Stimulated activated CD4-positive, alpha-beta T cell treated with anti-CD3 and anti-CD28 coated beads, Interleukin-1b, Interleukin-23, amount 100 ng/mL, for 24 hours (primary cell): Measurements from ENCODE around the gene GSE1.

Experiments
- DNase-seq, 4 experiments: peaks; one replicate each; pipeline ENCODE4 v3.0.0-alpha.2; 2020; ENCODE audit warnings: low read depth in 4 of 4, low spot score in 1 of 4

The GSE1 gene

DNA sequence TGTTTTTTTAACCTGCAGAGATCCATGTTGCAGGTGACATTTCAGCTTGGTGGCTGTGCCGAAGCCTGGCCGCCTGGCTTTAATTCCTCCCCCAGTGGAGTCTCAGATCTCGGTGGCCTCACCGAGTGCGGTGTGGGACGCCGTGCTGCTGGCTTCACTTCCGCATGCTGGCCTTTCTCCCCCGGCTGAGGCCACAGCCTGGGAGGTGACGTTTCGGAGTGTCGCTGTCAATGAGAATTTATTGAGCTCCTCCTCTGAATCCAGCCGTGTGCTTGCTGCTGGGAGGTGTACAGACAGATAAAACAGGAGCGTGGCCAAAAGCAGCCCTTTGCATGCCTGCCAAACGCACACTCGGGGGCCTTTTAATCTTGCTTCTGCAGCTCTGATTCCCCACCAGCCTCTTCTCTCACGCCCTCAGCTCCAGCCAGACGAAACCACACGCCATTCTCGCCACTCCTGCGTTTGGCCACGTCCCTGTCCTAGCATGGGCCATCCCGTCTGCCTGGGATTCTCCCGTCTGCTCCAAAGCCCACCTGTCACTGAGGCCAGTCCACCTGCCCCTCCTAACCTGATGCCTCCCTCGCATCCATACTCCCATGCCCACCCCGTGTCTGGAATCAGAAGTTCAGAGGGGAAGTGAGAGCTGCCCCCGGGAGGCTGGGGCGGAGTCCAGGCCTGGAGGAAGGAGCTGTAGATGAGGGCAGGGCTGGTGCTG lies 3.6 kb downstream of the GSE1 start:
- DNase-seq: no peak

GRCh38 chr16:85617948-85618347 lies 4.8 kb downstream of the GSE1 start:
- no peak for DNase-seq

DNA sequence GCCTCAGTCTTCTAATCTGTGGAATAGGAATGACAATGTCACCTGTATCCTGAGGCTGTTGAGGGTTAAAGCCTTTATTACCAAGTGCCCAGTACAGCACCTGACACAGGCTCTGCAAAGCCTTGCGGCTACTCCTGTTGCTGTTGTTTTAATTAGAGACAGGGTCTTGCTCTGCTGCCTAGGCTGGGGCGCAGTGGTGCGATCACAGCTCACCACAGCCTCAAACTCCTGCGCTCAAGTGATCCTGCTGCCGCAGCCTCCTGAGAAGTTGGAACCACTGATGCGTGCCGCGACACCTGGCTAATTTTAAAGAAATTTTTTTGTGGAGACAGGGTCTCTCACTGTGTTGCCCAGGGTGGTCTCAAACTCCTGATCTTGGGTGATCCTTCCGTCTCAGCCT lies 5.4 kb downstream of the GSE1 start:
- no peak for DNase-seq

DNA sequence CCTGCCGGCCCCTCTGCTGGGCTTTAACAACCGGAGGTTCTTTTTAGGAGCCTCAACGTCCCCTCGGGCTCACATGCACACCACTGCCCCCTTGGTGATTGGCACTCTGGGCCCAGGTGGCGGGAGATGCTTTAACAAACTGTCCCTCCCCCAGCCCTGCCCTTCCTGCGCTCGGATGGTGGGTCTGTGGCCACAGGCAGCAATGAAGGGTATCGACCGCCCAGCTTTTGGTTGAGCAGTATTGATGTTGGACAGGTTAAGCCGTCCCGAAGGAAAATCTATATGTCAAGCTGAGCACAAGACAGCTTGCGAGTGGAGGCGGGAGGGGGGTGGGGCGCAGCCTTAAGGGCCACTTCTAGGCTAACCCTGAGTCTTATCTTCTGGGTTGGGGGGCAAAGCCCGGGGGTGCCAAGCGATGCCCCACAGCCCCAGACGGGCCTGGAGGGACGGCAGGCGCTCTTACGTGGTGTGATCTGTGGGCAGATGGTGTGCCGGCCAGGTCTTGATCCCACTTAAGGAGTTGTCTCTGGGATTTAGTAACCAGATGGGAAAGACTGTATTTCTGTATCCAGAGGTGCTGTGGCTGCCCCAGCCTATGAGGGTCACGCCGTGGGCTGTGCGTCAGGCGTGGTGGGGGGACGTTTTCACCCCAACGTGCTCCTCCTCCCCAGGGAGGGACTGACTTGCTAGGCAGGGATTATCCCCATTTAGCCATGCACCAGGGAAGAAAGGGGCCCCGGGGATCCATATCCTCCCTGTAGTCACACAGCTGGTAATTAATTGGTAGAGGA lies 6.2 kb downstream of the GSE1 start:
- no peak for DNase-seq

DNA sequence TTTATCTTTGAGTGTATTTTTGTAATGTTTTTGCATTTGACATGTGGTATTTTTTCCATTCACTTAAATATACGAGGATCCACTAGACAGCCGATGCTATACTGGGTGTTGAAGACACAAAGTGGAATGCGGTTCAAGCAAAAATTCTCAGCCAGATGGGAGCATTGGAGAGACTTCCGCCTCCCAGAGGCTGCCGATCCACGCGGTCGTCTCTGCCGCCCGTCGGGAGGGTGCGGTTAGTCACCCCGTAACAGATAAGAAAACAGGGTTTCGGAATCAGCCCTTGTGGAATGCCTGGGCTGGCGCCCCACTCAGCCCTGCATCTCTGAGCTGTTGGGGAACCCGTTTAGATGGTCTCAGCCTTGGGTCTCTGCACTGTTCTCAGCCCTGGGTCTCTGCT lies 7.3 kb downstream of the GSE1 start:
- no peak for DNase-seq

GRCh38 chr16:85621698-85622428 lies 8.7 kb downstream of the GSE1 start:
- no peak for DNase-seq

- DNase-seq: no peak
Measured at GRCh38 chr16:85622683-85623082, 9.6 kb downstream of the GSE1 start.

DNA sequence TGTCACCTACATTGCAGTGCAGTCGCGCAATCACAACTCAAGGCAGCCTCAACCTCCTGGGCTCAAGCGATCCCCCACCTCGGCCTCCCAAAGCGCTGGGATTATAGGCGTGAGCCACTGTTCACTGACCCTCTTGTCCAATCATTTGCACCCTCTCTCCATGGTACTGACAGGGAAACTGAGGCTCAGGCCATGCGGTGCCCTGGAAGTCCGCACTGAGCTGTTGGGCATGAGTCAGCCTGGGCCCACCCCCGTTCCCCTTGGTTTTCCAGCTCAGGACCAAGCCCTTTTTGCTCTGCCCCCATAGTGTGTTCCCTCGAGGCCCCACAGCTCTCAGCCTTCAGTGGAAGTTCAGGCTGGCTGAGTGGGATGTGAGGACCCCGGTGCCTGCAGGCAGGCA lies 10.1 kb downstream of the GSE1 start:
- DNase-seq: no peak

- no peak for DNase-seq
Measured at GRCh38 chr16:85623997-85624601, 11.0 kb downstream of the GSE1 start.

DNA sequence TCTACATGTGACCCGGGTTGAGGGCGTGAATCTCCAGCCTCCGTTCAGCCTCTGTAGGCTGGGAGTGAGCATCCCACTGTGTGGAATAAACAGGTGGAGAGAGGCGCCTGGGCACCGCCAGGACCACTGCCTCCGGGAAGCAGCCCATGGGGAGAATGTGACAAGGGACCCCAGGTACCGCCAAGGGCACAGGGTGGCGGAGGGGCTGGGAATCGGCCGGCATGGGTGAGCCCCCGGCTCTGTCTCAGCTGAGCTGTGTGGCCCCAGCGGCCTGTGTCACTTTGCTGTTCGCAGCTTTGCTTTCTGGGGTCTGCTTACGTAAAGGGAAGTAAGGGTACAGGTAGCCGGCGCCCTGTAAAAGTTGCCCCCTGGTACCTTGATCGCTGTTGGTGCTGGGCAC lies 11.5 kb downstream of the GSE1 start:
- no peak for DNase-seq

GRCh38 chr16:85625053-85625452 lies 11.9 kb downstream of the GSE1 start:
- DNase-seq: no peak

- DNase-seq: no peak
Measured at GRCh38 chr16:85625485-85626117, 12.5 kb downstream of the GSE1 start.

- no peak for DNase-seq
Measured at GRCh38 chr16:85626191-85626981, 13.3 kb downstream of the GSE1 start.

- DNase-seq: no peak
Measured at GRCh38 chr16:85627089-85627488, 14.0 kb downstream of the GSE1 start.

DNA sequence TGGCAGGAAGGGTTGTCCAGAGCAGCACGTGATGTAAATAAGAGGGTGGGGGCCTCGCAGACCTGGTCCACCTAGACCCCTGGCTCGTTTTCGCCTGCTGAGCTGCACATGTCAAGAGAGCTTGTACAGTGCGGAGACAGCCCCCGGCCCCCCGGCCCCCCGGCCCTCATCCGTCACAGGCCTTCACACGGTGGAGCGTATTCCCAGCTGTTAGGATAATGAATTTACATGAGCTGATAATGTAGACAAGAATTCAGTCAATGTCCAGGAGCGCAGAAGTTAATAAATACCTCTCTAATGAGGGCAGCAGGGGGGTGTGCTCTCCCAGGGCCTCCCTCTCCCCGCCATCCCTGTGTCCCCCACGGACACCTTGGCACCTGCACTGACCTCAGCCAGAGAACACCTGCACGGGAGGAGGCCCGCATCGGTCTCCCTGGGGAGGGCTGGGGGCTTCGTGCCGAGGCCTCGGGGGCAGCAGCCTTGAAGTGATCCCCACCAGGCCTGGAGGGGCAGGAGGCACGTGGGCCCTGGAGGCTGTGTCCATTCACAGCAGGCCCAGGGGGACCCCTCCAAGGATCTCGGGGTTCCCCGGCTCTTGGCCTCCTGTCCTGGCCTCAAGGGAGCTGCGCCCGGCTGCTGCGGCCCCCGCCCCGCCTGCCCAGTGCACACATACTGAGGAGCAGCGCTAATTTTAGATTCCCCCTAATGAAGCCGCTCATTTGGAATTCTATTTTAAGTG lies 14.6 kb downstream of the GSE1 start:
- no peak for DNase-seq

DNA sequence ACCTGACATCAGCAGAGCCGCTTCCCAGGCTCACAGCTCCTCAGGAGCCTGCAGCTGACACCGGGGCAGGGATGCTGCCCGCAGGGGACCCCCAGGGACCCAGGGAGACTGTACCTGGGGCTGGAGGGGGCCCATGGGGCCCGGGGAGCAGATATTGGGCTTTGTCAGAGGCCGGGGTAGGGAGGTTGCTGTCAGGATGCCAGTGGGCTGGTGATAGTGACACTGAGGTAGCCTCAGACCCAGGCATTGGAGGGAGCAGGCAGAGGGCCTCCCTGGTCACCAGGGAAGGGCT lies 15.1 kb downstream of the GSE1 start:
- no peak for DNase-seq

GRCh38 chr16:85628645-85629044 lies 15.5 kb downstream of the GSE1 start:
- DNase-seq: no peak

DNA sequence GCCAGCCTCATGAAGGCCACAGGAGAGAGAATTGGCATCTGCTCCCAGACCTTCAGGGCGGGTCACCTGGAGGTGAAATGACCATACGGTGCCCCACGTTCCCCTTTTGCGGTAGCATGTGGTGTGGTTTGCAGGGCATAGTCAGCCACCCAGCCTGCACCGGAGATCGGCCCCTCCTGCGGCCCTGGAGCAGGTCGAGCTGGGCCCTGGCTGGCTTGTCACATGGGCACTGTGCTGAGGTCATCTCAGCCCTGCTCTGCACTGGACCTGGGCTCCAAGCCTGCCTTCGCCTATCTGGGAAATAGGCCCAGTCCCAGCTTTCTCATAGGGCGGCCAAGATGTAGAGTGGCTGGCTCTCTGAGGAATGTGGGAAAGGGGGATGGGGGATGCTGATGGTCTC lies 16.2 kb downstream of the GSE1 start:
- DNase-seq: no peak

DNA sequence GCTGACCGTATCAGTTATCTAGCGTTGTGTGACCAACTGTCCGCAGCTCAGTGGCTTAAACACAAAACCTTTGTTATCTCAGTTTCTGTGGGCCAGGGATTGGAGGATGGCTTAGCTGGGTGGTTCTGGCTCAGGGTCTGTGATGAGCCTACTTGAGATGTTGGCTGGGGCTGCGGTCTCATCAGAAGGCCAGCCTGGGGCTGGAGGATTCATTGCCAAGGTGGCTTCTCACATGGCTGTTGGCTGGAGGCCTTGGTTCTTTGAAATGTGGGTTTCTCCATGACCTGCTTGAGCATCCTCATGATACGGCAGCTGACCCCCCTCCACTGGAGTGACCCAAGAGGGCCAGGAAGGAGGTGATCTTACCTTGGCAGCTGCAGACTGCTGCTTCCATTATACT lies 16.7 kb downstream of the GSE1 start:
- no peak for DNase-seq

DNA sequence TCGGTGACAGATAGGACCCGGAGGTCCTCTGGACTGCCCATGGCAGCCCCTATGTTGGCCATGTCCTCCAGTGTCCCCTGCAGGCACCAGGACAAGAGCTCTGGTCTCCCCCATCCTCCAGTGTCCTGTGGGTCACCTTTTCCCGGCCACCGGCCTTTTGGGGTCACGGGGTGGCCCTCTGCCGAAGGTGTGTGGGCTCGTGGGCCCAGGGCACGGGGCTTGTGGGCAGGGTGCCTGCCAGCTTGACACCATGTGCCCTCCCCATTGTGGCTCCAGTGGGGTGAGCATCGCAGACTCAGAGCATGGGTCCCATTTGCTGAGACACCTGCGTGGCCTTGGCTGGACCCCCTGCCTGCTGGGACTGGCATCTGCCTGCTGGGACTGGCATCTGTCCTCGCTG lies 18.1 kb downstream of the GSE1 start:
- DNase-seq: no peak
